Coronary artery (tissue), 2 donors: Measurements from ENCODE around the gene BABAM2.

ENCODE experiments used
- DNase-seq: peaks from one replicate; pipeline ENCODE4 v3.0.0-alpha.2; 2017; ENCODE audit warnings: low spot score
- H3K27ac ChIP-seq, 2 donors: fragments of 200-600 bp; sonication (generic); one replicate each; pipeline ENCODE4 v1.5.1; 2016 to 2019
- H3K4me3 ChIP-seq: fragments of 200-600 bp; sonication (generic); 2 replicates; pipeline ENCODE4 v1.5.1; 2016; ENCODE audit warnings: mild to moderate bottlenecking, moderate library complexity
- TF ChIP-seq, protein P1 (sequence below): fragments of 200-600 bp; sonication (generic); IDR thresholded peaks from one replicate; pipeline ENCODE4 v1.5.1; 2019; ENCODE audit warnings: antibody characterized with exemption

The BABAM2 gene

DNA sequence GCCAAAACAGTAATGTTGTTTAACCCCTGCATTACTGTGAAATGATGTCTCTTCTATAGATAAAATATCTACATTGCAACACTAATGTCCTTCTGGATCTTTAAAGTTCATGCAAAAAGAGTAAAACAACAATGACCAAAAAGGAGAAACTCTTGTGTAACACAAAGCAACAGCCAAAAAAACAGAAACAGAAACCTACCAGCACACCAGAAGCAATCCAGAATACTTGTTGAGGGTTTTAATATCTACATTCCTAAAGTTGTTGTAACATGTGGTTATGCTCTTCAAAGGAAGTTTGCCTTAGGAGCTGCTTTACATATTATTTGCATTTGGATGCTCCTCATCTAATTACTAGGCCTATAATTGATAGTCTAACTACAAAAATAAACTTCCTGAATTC is 157.2 kb downstream of the BABAM2 start:
- TF ChIP-seq, protein P1, sequence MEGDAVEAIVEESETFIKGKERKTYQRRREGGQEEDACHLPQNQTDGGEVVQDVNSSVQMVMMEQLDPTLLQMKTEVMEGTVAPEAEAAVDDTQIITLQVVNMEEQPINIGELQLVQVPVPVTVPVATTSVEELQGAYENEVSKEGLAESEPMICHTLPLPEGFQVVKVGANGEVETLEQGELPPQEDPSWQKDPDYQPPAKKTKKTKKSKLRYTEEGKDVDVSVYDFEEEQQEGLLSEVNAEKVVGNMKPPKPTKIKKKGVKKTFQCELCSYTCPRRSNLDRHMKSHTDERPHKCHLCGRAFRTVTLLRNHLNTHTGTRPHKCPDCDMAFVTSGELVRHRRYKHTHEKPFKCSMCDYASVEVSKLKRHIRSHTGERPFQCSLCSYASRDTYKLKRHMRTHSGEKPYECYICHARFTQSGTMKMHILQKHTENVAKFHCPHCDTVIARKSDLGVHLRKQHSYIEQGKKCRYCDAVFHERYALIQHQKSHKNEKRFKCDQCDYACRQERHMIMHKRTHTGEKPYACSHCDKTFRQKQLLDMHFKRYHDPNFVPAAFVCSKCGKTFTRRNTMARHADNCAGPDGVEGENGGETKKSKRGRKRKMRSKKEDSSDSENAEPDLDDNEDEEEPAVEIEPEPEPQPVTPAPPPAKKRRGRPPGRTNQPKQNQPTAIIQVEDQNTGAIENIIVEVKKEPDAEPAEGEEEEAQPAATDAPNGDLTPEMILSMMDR: no peak
- DNase-seq: no peak
- no peak overlapping the region for H3K27ac ChIP-seq
- H3K4me3 ChIP-seq: no peak overlapping the region

DNA sequence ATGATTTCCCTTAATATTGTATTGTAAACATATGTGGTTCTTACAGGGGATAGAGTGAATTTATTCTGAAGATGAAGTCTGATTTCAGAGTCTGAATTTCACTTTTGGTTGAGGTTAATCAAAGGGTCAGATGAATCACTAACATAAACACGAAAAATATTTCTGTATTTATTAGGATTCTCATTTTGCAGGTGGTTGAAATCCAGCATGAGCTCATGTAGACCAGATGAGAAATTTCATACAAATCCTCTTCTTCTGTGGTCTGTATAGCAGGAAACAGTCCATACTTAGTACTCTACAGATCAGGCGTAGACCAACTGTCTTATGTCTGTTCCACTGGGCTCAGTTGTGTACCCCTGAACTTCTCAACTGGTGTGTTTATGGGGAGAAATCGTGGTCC is 157.8 kb downstream of the BABAM2 start:
- no peak overlapping the region for H3K4me3 ChIP-seq
- no peak overlapping the region for H3K27ac ChIP-seq
- DNase-seq: no peak
- TF ChIP-seq, protein P1: no peak

DNA sequence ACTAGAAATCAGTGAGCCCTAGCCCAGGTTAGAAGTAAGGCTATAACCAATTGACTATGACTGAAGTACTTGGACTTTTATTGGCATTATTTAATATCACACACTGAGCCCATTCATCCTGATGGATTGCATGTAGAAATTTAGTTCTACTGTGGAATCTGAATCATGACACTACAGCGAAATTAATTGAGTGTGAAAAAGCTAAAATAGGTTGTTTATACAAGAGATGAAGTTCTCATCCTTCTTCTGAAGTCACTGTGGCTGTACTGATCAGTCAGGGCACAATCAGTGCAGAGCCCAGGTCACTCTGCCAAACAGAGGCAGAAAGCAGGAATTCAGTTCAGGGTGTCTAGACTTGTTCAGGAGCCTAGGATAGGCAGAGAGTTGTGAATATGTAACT is 158.9 kb downstream of the BABAM2 start:
- TF ChIP-seq, protein P1: no peak
- no peak for DNase-seq
- Histone ChIP-seq H3K27ac (no peak overlapping the region), H3K4me3 (no peak overlapping the region)

DNA sequence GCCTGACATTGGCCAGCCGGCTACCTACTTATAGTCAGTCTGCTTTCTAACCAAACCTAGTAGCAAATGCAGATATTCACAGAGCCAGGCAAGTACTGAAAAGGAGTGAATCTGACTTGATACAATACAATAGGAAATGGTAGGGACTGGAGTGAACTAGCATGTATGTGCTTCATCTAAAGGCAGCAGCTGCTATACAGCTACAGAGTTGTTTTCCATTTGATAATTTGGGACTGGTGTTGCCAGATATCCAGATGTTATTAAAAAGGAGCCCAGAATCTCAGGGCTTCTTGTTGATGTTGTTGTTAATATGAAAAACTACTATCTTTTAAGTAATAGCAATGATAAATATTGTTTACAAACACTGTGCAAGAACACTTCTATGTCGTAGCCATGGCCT is 159.4 kb downstream of the BABAM2 start:
- DNase-seq: no peak
- Histone ChIP-seq H3K4me3 (no peak overlapping the region), H3K27ac (no peak overlapping the region)
- TF ChIP-seq, protein P1: no peak

DNA sequence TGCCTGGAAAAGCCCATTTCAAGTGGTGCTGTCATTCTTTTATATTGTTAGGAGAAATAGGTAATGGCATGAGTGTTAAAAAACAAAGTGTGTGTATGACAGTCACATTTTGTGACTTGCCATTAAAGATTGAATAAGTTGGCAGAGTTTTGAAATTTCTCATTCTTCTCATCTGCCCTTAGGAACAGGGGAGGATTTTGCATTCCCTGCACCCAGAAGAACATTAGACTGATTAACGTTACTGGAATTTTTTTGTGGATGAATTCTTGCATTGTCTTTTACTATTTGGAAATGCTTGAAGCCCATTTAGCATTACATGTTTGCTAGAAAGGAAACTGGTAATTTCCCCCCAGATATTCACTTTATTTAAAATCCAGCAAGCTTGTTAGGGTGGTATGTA is 162.2 kb downstream of the BABAM2 start:
- TF ChIP-seq, protein P1: no peak
- Histone ChIP-seq H3K27ac (no peak overlapping the region), H3K4me3 (no peak overlapping the region)
- DNase-seq: no peak

DNA sequence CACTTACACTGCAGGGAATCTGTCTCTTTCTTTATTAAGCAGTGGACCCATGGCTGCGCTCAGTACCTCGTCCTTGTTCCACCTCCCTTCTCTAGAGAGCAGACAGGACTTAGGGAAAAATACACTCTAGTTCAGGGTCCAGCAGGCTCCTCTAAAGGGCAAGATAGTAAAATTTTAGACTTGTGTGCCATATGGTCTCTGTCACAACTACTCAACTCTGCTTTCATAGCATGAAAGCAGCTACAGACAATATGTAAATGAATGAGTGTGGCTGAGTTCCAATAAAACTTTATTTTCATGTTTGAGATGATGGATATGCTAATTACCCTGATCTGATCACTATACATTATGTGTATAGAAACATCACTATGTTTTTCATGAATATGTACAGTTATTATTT is 163.1 kb downstream of the BABAM2 start:
- no peak for DNase-seq

DNA sequence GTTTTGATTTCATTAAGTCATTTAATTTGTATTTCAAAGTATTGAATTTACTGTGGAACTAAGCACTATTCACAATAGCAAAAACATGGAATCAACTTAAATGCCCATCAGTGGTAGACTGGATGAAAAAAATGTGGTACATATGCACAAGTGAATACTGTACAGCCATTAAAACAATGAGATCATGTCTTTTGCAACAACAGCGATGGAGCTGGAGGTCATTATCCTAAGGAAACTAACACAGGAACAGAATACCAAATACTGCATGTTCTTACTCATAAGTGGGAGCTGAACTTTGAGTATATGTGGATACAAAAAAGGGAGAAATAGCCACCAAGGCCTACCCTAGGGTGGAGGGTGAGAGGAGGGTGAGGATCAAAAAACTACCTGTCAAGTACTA is 164.4 kb downstream of the BABAM2 start:
- H3K4me3 ChIP-seq: no peak overlapping the region
- TF ChIP-seq, protein P1: no peak

More for the DNA sequence above, 163.1 kb downstream of the BABAM2 start:
- Histone ChIP-seq H3K27ac (no peak overlapping the region), H3K4me3 (no peak overlapping the region)
- TF ChIP-seq, protein P1: no peak

More for the DNA sequence above, 164.4 kb downstream of the BABAM2 start:
- no peak overlapping the region for H3K27ac ChIP-seq
- DNase-seq: no peak
